ENCODE data around the gene ANKRD12. TPM values are rescaled to one million over a fixed set of nuclear protein-coding genes. Genes with fewer than 3 reads are reported as not detected.

ANKRD12 gene
- total RNA-seq, 4 donors from 2014 or later = 84.7 to 137 (median 122) TPM

DNA sequence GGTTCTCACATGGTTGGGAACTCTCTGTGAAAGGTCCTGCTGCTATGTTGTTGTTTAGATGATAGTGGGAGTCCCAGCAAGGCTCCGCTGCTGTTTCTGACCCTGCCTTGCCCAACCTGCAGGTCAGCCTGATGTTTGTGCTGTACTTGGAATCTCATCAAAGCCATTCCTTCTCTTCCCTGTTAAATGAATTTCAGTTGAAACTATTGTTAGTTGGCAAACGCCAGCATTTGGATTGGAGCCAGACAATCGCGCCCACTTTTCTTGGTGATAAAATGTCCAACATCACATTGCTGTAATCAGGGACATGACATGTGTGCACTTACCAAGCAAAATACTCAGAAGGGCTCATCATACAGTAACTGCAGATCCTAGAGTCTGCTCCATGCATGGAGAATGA is 185.2 kb downstream of the ANKRD12 start:
- no peak for ATAC-seq
- H3K27me3 ChIP-seq = no peaks in the 10 kb centered on the region
- 0 to 57% methylated on average over 1 of the region's 4 CpGs for WGBS, 2 donors (ENCODE audit: low coverage in 1 of 2)
- no peak for TF ChIP-seq POLR2A (IDR thresholded peaks at IDR 0.05)
- no peak for TF ChIP-seq EP300 (IDR thresholded peaks at IDR 0.05)
- no peak for TF ChIP-seq POLR2AphosphoS5 (IDR thresholded peaks at IDR 0.05)
- no peak for TF ChIP-seq CTCF (IDR thresholded peaks at IDR 0.05)
- no peaks in the 10 kb centered on the region for H3K9me3 ChIP-seq
- no peak overlapping the region for H3K27ac ChIP-seq
- no peaks in the 10 kb centered on the region for H3K36me3 ChIP-seq
- H3K4me3 ChIP-seq = no peak overlapping the region
- no peaks in the 10 kb centered on the region for H3K4me1 ChIP-seq

DNA sequence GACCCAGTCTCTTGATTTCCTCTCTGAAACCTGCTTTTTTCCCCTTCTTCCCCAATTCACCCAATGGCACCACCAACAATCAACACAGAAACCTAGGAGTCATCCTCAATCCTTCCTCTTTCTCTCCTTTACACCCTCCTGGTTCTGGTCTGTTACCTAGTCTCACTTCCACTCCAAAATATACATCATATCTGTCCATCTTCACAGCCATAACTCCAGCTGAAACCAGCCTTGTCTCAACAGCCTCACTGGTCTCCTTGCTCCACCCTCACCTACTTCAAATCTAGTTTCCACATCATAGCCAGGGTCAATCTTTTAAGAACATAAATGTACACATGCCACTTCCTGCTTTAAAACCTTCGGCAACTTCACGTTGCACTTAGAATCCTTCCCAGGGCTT is 186.2 kb downstream of the ANKRD12 start:
- H3K27me3 ChIP-seq = no peaks in the 10 kb centered on the region
- no peaks in the 10 kb centered on the region for H3K9me3 ChIP-seq
- no peaks in the 10 kb centered on the region for H3K36me3 ChIP-seq
- H3K4me1 ChIP-seq = no peaks in the 10 kb centered on the region
- no peak overlapping the region for H3K27ac ChIP-seq
- no peak for ATAC-seq
- no peak overlapping the region for H3K4me3 ChIP-seq
- 81 to 93% methylated on average over 2 of the region's 2 CpGs for WGBS, 2 donors (ENCODE audit: low coverage in 1 of 2)
- TF ChIP-seq POLR2A (IDR thresholded peaks at IDR 0.05) = no peak
- TF ChIP-seq CTCF (IDR thresholded peaks at IDR 0.05) = no peak
- TF ChIP-seq POLR2AphosphoS5 (IDR thresholded peaks at IDR 0.05) = no peak
- TF ChIP-seq EP300 (IDR thresholded peaks at IDR 0.05) = no peak

GRCh38 chr18:9323750-9324445 is 187.3 kb downstream of the ANKRD12 start:
- no peak for ATAC-seq
- 0 to 44% methylated on average over 2 to 3 of the region's 3 CpGs for WGBS, 2 donors (ENCODE audit: low coverage in 1 of 2)
- no peaks in the 10 kb centered on the region for H3K27me3 ChIP-seq
- H3K4me3 ChIP-seq = no peak overlapping the region
- no peaks in the 10 kb centered on the region for H3K4me1 ChIP-seq
- TF ChIP-seq POLR2A (IDR thresholded peaks at IDR 0.05) = no peak
- TF ChIP-seq EP300 (IDR thresholded peaks at IDR 0.05) = no peak
- TF ChIP-seq POLR2AphosphoS5 (IDR thresholded peaks at IDR 0.05) = no peak
- no peak for TF ChIP-seq CTCF (IDR thresholded peaks at IDR 0.05)
- H3K9me3 ChIP-seq = peaks cover 0 to 9% (median 0%) of the 10 kb centered on the region in 3 donors
- H3K36me3 ChIP-seq = no peaks in the 10 kb centered on the region
- no peak overlapping the region for H3K27ac ChIP-seq

GRCh38 chr18:9325716-9326115 is 189.1 kb downstream of the ANKRD12 start:
- Histone ChIP-seq H3K36me3 (no peaks in the 10 kb centered on the region), H3K4me1 (no peaks in the 10 kb centered on the region), H3K27ac (no peak overlapping the region), H3K4me3 (no peak overlapping the region), H3K9me3 (peaks cover 0 to 9% (median 0%) of the 10 kb centered on the region in 3 donors), H3K27me3 (no peaks in the 10 kb centered on the region)
- 44 to 68% methylated on average over 2 of the region's 2 CpGs for WGBS, 2 donors (ENCODE audit: low coverage in 1 of 2)
- no peak for ATAC-seq
- TF ChIP-seq POLR2A (IDR thresholded peaks at IDR 0.05) (no peak), EP300 (IDR thresholded peaks at IDR 0.05) (no peak), CTCF (IDR thresholded peaks at IDR 0.05) (no peak), POLR2AphosphoS5 (IDR thresholded peaks at IDR 0.05) (no peak)

DNA sequence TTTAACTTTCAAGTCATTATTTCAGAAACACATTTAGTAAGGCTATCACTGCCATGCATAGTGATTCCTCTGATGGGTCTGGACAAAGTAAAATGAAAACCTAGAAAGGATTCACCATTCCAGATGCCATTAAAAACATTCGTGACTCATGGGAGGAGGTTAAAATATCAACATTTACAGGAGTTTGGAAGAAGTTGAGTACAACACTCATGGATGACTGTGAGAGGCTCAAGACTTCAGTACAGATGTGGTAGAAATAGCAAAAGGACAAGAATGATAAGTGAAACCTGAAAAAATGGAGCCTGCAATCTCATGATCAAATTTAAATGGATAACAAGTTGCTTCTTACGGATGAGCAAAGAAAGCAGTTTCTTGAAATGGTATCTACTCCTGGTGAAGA is 192.2 kb downstream of the ANKRD12 start:
- no peak overlapping the region for H3K4me3 ChIP-seq
- no peak for ATAC-seq
- WGBS, 2 donors (ENCODE audit: low coverage in 1 of 2) = 96 to 100% methylated on average over 1 to 2 of the region's 2 CpGs
- TF ChIP-seq CTCF (IDR thresholded peaks at IDR 0.05) (no peak), EP300 (IDR thresholded peaks at IDR 0.05) (no peak), POLR2AphosphoS5 (IDR thresholded peaks at IDR 0.05) (no peak), POLR2A (IDR thresholded peaks at IDR 0.05) (no peak)
- H3K27me3 ChIP-seq = no peaks in the 10 kb centered on the region
- peaks cover 0 to 9% (median 0%) of the 10 kb centered on the region in 3 donors for H3K9me3 ChIP-seq
- H3K36me3 ChIP-seq = no peaks in the 10 kb centered on the region
- peaks cover 0 to 6% (median 0%) of the 10 kb centered on the region in 3 donors for H3K4me1 ChIP-seq
- H3K27ac ChIP-seq = no peak overlapping the region
